GM12878 (cell line): ENCODE measurements around the gene COA3. TPM values are rescaled to one million over a fixed set of nuclear protein-coding genes. Genes with fewer than 3 reads are reported as not detected.

Source experiments
- ATAC-seq: fragments of 200-7000 bp; cut with Tn5 transposase; 3 replicates; pipeline ENCODE4 v1.9.1; 2020; ENCODE audit warnings: mild to moderate bottlenecking, moderate library complexity
- BruUV-seq: library from RNA; stranded (reverse); fragments of 400-500 nt; replicated peaks from 2 replicates; lab custom pipeline; 2021; lab: Mats Ljungman, UMichigan
- CTCF ChIA-PET: fragments of 300-600 bp; sonication (Branson Sonifier 250); formaldehyde crosslinking; extraction: SDS; loops from one replicate; lab custom pipeline; 2021; ENCODE audit warnings: inconsistent platforms; lab: Yijun Ruan, JAX
- POLR2A ChIA-PET: fragments of 350-600 bp; formaldehyde crosslinking; extraction: SDS; loops from one replicate; lab custom pipeline; 2021; ENCODE audit warnings: inconsistent platforms; lab: Charles Lee
- RAD21 ChIA-PET: fragments of 300-600 bp; sonication (Branson Sonifier 250); formaldehyde crosslinking; loops from one replicate; lab custom pipeline; 2023; ENCODE audit warnings: antibody characterized with exemption; ENCODE audit not compliant: unreplicated experiment; lab: Charles Lee
- SMC1A ChIA-PET: fragments of 300-600 bp; sonication (Branson Sonifier 250); formaldehyde crosslinking; loops from one replicate; lab custom pipeline; 2023; ENCODE audit not compliant: unreplicated experiment, uncharacterized antibody; lab: Charles Lee
- DNase-seq: peaks from one replicate; pipeline ENCODE4 v3.0.0-alpha.2; 2011; ENCODE audit warnings: low read depth, low spot score
- FAIRE-seq: peaks from 3 replicates; lab custom pipeline; 2011; peaks lifted over from hg19 to GRCh38; lab: Jason Lieb, UNC
- H2AFZ ChIP-seq: 2 replicates; pipeline ENCODE4 v1.6.0; 2011; ENCODE audit warnings: low read depth, low read length, control low read depth; ENCODE audit not compliant: control insufficient read depth
- H3K27ac ChIP-seq: 2 replicates; pipeline ENCODE4 v1.5.1; 2011; ENCODE audit warnings: control low read depth; ENCODE audit not compliant: control insufficient read depth, insufficient read depth
- H3K27me3 ChIP-seq, 2 experiments: replicated peaks in 1 of 2; 2 replicates each; pipeline versions ENCODE4 v1.6.0 to v1.6.1; 2011; ENCODE audit warnings: low read length in 1 of 2; ENCODE audit not compliant: control insufficient read depth in 2 of 2, insufficient read depth in 2 of 2
- H3K36me3 ChIP-seq, 2 experiments: 2 replicates each; pipeline ENCODE4 v1.5.1; 2011; ENCODE audit warnings: low read length in 1 of 2; ENCODE audit not compliant: control insufficient read depth in 2 of 2, insufficient read depth in 2 of 2
- H3K4me1 ChIP-seq: 2 replicates; pipeline ENCODE4 v1.6.1; 2011; ENCODE audit warnings: mild to moderate bottlenecking, low read length, moderate library complexity, mixed read lengths; ENCODE audit not compliant: control insufficient read depth, insufficient read depth
- H3K4me2 ChIP-seq: 2 replicates; pipeline ENCODE4 v1.6.0; 2011; ENCODE audit warnings: control low read depth; ENCODE audit not compliant: control insufficient read depth, insufficient read depth
- H3K4me3 ChIP-seq: fragments of 200-600 bp; sonication (generic); 2 replicates; pipeline ENCODE4 v1.5.1; 2016
- H3K79me2 ChIP-seq: 2 replicates; pipeline ENCODE4 v1.6.0; 2011; ENCODE audit warnings: low read length; ENCODE audit not compliant: control insufficient read depth, insufficient read depth
- H3K9ac ChIP-seq: 2 replicates; pipeline ENCODE4 v1.8.0; 2011; ENCODE audit warnings: low read length, control low read depth, mixed read lengths; ENCODE audit not compliant: control insufficient read depth, insufficient read depth
- H3K9me3 ChIP-seq: replicated peaks from 3 replicates; pipeline ENCODE4 v1.5.1; 2011; ENCODE audit warnings: mild to moderate bottlenecking, low read length; ENCODE audit not compliant: control insufficient read depth, insufficient read depth
- H4K20me1 ChIP-seq: 2 replicates; pipeline ENCODE4 v1.6.0; 2011; ENCODE audit not compliant: control insufficient read depth, insufficient read depth
- CTCF ChIP-seq, 3 experiments: IDR thresholded peaks in 2 of 3; conservative IDR thresholded peaks in 1 of 3; 2 replicates each; pipeline ENCODE4 v1.5.1; 2011; ENCODE audit warnings: low read depth in 3 of 3, low read length in 3 of 3, mild to moderate bottlenecking in 3 of 3, control low read depth in 2 of 3, moderate library complexity in 2 of 3, inconsistent platforms in 1 of 3, mixed read lengths in 1 of 3; ENCODE audit not compliant: control insufficient read depth in 2 of 3, insufficient read depth in 1 of 3; ENCODE audit errors: extremely low read depth in 1 of 3
- EP300 ChIP-seq, 2 experiments: fragments of 150-350 bp in 1 of 2; IDR thresholded peaks; 2 replicates each; pipeline ENCODE4 v1.6.1; 2011 to 2012; ENCODE audit warnings: low read depth in 2 of 2, low read length in 2 of 2, borderline replicate concordance in 1 of 2, improper control_type of control experiment in 1 of 2, inconsistent platforms in 1 of 2; ENCODE audit not compliant: control insufficient read depth in 1 of 2
- GATAD2B ChIP-seq: fragments of 450-650 bp; conservative IDR thresholded peaks from 2 replicates; pipeline ENCODE4 v1.6.1; 2017; ENCODE audit warnings: low read depth, mild to moderate bottlenecking, moderate library complexity
- IRF4 ChIP-seq: IDR thresholded peaks from 2 replicates; pipeline ENCODE4 v1.6.1; 2011; ENCODE audit warnings: low read depth, low read length
- PAX5 ChIP-seq: IDR thresholded peaks from 2 replicates; pipeline ENCODE4 v1.6.1; 2011; ENCODE audit warnings: low read depth, low read length, borderline replicate concordance
- PKNOX1 ChIP-seq: fragments of 450-650 bp; IDR thresholded peaks from 2 replicates; pipeline ENCODE4 v1.6.1; 2016; ENCODE audit warnings: mild to moderate bottlenecking
- RELB ChIP-seq: fragments of 450-650 bp; IDR thresholded peaks from 2 replicates; pipeline ENCODE4 v1.6.1; 2017; ENCODE audit warnings: low read depth, mild to moderate bottlenecking, moderate library complexity
- SPI1 ChIP-seq: IDR thresholded peaks from 2 replicates; pipeline ENCODE4 v1.6.1; 2011; ENCODE audit warnings: low read depth, mild to moderate bottlenecking, low read length, moderate library complexity, borderline replicate concordance; ENCODE audit not compliant: insufficient read depth
- WGBS: methylation state at CpG from one replicate; pipeline ENCODE4 v1.1.6; 2016; ENCODE audit warnings: low lambda C conversion rate; ENCODE audit not compliant: insufficient replicate concordance, insufficient coverage; ENCODE audit errors: missing lambda C conversion rate; 5-methylcytosine and 5-hydroxymethylcytosine counted together
- in situ Hi-C: fragments of 300-500 bp; cut with MboI; formaldehyde crosslinking; loops from 9 replicates; pipeline ENCODE4 v1.14.3; 2018; ENCODE audit warnings: mixed read lengths
- intact Hi-C: fragments of 100-400 bp; cut with micrococcal nuclease; formaldehyde crosslinking; loops from one replicate; pipeline ENCODE4 v1.14.2; 2022; ENCODE audit not compliant: unreplicated experiment
- polyA plus RNA-seq, 11 experiments: library from polyadenylated mRNA; depleted of rRNA in 4 of 11; unstranded in 6 of 11; stranded (reverse) in 5 of 11; fragments of >200 nt; fragmentation: Nextera tagmentation in 4 of 11; fragmentation: Illumina TruSeq in 1 of 11; extraction: Ambion mirVana in 4 of 11; extraction: Trizol in 1 of 11; gene quantifications; 1 replicate in 1 of 11; 2 replicates in 10 of 11; pipeline versions ENCODE4 v1.2.1 to v1.2.3, GENCODE V29; 2011 to 2016; ENCODE audit warnings: inconsistent platforms in 2 of 11, missing spikeins in 2 of 11, low read depth in 1 of 11
- total RNA-seq, 4 experiments: library from RNA; depleted of rRNA in 3 of 4; stranded (reverse); fragments of >200 nt in 3 of 4; fragmentation: Illumina TruSeq in 1 of 4; extraction: Trizol in 1 of 4; gene quantifications; 2 replicates each; pipeline versions ENCODE4 v1.2.1 to v1.2.3, GENCODE V29; 2013 to 2021

Gene COA3
- total and polyA plus RNA-seq, 10 of the 15 experiments (the other 5 are each of a cell fraction or from before 2014, with no cell fraction given), result 45.2 to 161 (median 64.6) TPM

- TF ChIP-seq SPI1 (peak; percentile 81), IRF4 (0 out of 2 replicates have a peak, but pooled peaks have one; percentile 19), EP300 (IDR thresholded peaks at IDR 0.05; ENCODE audit: borderline replicate concordance in 1 of 2, control insufficient read depth in 1 of 2, low read depth in 2 of 2, low read length in 2 of 2) (0 out of 4 replicates have a peak, but pooled peaks of 1 of the 2 experiments have one; percentile 37), RELB (peak; percentile 44; the same call in 1 of the 2 replicates), GATAD2B (0 out of 2 replicates have a peak, but pooled peaks have one; percentile 18), PKNOX1 (peak; percentile 81)
Observed at GRCh38 chr17:42759982-42760651, 38.4 kb downstream of the COA3 start (continued).

- BruUV-seq, result no TSS peak
Observed at GRCh38 chr17:42754782-42755181, 43.7 kb downstream of the COA3 start.

More at GRCh38 chr17:42754782-42755181, 43.7 kb downstream of the COA3 start:
- TF ChIP-seq PAX5 (peak; percentile 26; the same call in 1 of the 2 replicates), CTCF (IDR thresholded peaks at IDR 0.05 in 2 of 3, conservative IDR thresholded peaks at IDR 0.05 in 1 of 3; ENCODE audit: control insufficient read depth in 2 of 3, extremely low read depth in 1 of 3, insufficient read depth in 1 of 3, low read depth in 3 of 3, low read length in 3 of 3) (no peak)
- WGBS, result 18% methylated on average over 3 of the region's 3 CpGs
- H4K20me1 ChIP-seq, result no peaks in the 10 kb centered on the region
- no peak overlapping the region for H2AFZ ChIP-seq
- H3K4me3 ChIP-seq, result no peak overlapping the region
- no peaks in the 10 kb centered on the region for H3K36me3 ChIP-seq
- intact Hi-C loops, result no loop called here
- H3K9me3 ChIP-seq, result no peaks in the 10 kb centered on the region
- H3K27me3 ChIP-seq, result no peaks in the 10 kb centered on the region; a peak in 1 of 4 replicates
- peaks cover 2% of the 10 kb centered on the region; the same call in 1 of the 2 replicates for H3K4me1 ChIP-seq
- RAD21 ChIA-PET, result interaction anchor here (0.6 kb wide), 1 partner anchor 789 kb away, joined by 3 read pairs; no protein-coding TSS in a partner anchor
- no peak for DNase-seq
- H3K4me2 ChIP-seq, result no peak overlapping the region
- H3K9ac ChIP-seq, result no peak overlapping the region
- H3K27ac ChIP-seq, result no peak overlapping the region
- SMC1A ChIA-PET, result no interaction called here
- in situ Hi-C loops, result loop anchor here (5.0 kb wide), 1 partner anchor 48 kb away; no protein-coding TSS in a partner anchor
- no peaks in the 10 kb centered on the region for H3K79me2 ChIP-seq
- FAIRE-seq, result no peak
- CTCF ChIA-PET, result interaction anchor here (1.0 to 2.1 kb wide), 3 partner anchors 9 to 176 kb away, joined by 3 to 10 read pairs (median 4); no protein-coding TSS in a partner anchor
- no peak for ATAC-seq
- POLR2A ChIA-PET, result interaction anchor here (0.5 to 1.1 kb wide), 3 partner anchors 70 to 131 kb away, joined by 3 to 6 read pairs (median 3); no protein-coding TSS in a partner anchor
